ENCODE measurements around the gene BMI1. TPM values are rescaled to one million over a fixed set of nuclear protein-coding genes. Genes with fewer than 3 reads are reported as not detected.

The BMI1 gene
- total RNA-seq, 4 donors from 2014 or later: 9.6 to 44.4 (median 21.4) TPM

- no peak overlapping the region for H3K27ac ChIP-seq
- WGBS, 2 donors: 64 to 76% methylated on average over 21 to 25 of the region's 25 CpGs
- intact Hi-C loops (cut with DNase I): no loop called here
- no peaks in the 10 kb centered on the region for H3K9me3 ChIP-seq
- no peak for DNase-seq
- peaks cover 0 to 19% (median 3%) of the 10 kb centered on the region in 3 donors for H3K36me3 ChIP-seq
- peaks cover 26 to 37% (median 27%) of the 10 kb centered on the region in 3 donors for H3K4me1 ChIP-seq
- peak overlapping the region in 1 of 4 donors; percentile 25 for H3K4me3 ChIP-seq
- peaks cover 27 to 51% (median 41%) of the 10 kb centered on the region in 4 donors for H3K27me3 ChIP-seq
- TF ChIP-seq POLR2A (IDR thresholded peaks at IDR 0.05): no peak
- TF ChIP-seq, protein P1, sequence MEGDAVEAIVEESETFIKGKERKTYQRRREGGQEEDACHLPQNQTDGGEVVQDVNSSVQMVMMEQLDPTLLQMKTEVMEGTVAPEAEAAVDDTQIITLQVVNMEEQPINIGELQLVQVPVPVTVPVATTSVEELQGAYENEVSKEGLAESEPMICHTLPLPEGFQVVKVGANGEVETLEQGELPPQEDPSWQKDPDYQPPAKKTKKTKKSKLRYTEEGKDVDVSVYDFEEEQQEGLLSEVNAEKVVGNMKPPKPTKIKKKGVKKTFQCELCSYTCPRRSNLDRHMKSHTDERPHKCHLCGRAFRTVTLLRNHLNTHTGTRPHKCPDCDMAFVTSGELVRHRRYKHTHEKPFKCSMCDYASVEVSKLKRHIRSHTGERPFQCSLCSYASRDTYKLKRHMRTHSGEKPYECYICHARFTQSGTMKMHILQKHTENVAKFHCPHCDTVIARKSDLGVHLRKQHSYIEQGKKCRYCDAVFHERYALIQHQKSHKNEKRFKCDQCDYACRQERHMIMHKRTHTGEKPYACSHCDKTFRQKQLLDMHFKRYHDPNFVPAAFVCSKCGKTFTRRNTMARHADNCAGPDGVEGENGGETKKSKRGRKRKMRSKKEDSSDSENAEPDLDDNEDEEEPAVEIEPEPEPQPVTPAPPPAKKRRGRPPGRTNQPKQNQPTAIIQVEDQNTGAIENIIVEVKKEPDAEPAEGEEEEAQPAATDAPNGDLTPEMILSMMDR (IDR thresholded peaks at IDR 0.05): no peak
Measured at GRCh38 chr10:22333167-22333974, 12.5 kb downstream of the BMI1 start.

DNA sequence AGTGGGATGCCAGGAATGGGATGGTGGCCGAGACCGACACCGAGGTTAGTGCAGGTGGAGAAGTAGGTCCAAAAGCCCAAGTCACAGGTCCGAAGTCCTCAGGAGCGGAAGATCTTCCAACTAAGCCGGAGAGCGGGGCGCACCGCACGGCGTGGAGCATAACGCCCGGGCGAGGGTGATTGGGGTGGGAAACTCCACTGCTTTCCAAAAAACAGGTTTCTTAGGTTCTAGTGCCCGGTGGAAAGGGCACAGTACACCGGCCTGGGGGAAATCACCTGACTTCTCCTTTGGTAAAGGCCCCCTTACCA is 13.0 kb downstream of the BMI1 start:
- TF ChIP-seq POLR2A (IDR thresholded peaks at IDR 0.05): no peak
- TF ChIP-seq, protein P1 (IDR thresholded peaks at IDR 0.05): no peak
- DNase-seq: no peak

DNA sequence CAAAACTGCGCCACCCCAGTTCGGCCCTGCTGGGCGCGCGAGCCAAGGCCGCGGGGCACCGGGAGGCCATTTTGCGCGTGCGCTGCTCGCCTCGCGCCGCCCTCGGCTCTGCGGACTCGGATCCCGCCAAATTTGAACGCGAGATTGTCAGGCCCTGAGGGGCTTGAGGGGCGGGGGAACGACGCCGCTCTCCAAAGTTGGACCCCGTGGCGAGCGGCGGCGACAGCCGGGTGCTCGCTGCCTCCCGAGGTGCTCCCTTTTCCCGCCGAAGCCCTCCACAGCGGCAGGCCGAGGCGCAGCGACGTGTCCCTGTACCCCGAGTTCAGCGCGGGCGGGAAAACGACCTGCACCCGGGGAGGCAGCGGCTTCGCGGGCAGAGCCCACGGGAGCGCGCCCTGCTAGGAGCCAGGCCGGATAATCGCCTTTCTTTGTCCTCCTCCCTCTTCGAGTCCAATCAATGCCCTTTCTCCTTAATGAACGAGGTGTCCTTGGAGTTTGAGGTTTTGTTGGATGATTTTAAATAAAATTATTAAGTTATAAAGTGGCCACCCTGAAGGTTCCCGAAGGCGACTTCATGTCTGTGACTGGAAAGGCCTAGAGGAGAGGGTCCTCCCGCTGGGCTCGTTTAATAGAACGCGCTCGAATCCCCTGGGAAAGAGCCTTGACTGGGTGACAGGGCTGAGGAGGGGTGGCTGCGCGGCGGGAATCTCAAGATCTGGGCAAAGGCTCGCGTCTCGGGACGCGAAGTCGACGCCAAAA is 13.7 kb downstream of the BMI1 start:
- 21 to 35% methylated on average over 7 to 15 of the region's 73 CpGs for whole genome bisulfite sequencing, 2 donors
- H3K27me3 ChIP-seq: peaks cover 34 to 63% (median 53%) of the 10 kb centered on the region in 4 donors
- peaks cover 26 to 38% (median 27%) of the 10 kb centered on the region in 3 donors for H3K4me1 ChIP-seq
- no peak for TF ChIP-seq POLR2A (IDR thresholded peaks at IDR 0.05)
- TF ChIP-seq, protein P1 (IDR thresholded peaks at IDR 0.05): no peak
- peak overlapping the region; percentile 41 to 71 (median 56) for H3K4me3 ChIP-seq
- DNase-seq: no peak
- peaks cover 0 to 7% (median 0%) of the 10 kb centered on the region in 3 donors for H3K36me3 ChIP-seq
- H3K9me3 ChIP-seq: no peaks in the 10 kb centered on the region
- H3K27ac ChIP-seq: peak overlapping the region in 1 of 4 donors; percentile 23
- intact Hi-C loops (cut with DNase I): no loop called here

More for the DNA sequence above, 13.0 kb downstream of the BMI1 start:
- H3K27ac ChIP-seq: no peak overlapping the region
- H3K9me3 ChIP-seq: no peaks in the 10 kb centered on the region
- intact Hi-C loops (cut with DNase I): no loop called here
- WGBS, 2 donors: 83% methylated on average over 16 of the region's 16 CpGs
- peak overlapping the region in 1 of 4 donors; percentile 56 for H3K4me3 ChIP-seq
- peaks cover 26 to 37% (median 27%) of the 10 kb centered on the region in 3 donors for H3K4me1 ChIP-seq
- peaks cover 29 to 56% (median 46%) of the 10 kb centered on the region in 4 donors for H3K27me3 ChIP-seq
- peaks cover 0 to 13% (median 3%) of the 10 kb centered on the region in 3 donors for H3K36me3 ChIP-seq

- no peaks in the 10 kb centered on the region for H3K36me3 ChIP-seq
- TF ChIP-seq, protein P1 (IDR thresholded peaks at IDR 0.05): peak in 4 of 6 experiments; percentile 13 to 48 (median 36)
- TF ChIP-seq POLR2A (IDR thresholded peaks at IDR 0.05): peak in 1 of 4 donors; percentile 23
- no peaks in the 10 kb centered on the region for H3K9me3 ChIP-seq
- H3K4me3 ChIP-seq: peak overlapping the region; percentile 41 to 71 (median 56)
- peaks cover 34 to 68% (median 54%) of the 10 kb centered on the region in 4 donors for H3K27me3 ChIP-seq
- intact Hi-C loops (cut with DNase I): no loop called here
- peaks cover 30 to 45% (median 32%) of the 10 kb centered on the region in 3 donors for H3K4me1 ChIP-seq
- peak overlapping the region in 1 of 4 donors; percentile 23 for H3K27ac ChIP-seq
- 2 to 12% methylated on average over 30 to 31 of the region's 71 CpGs for WGBS, 2 donors
- no peak for DNase-seq
Measured at GRCh38 chr10:22335173-22335933, 14.5 kb downstream of the BMI1 start.

All from esophagus squamous epithelium (tissue), 5 donors.